Stromal cell of bone marrow (primary cell): ENCODE data around the gene ORAI2.

Experiments used
- DNase-seq: peaks from one replicate; pipeline ENCODE4 v3.0.0-alpha.2; 2012; ENCODE audit warnings: low read depth

Gene ORAI2

GRCh38 chr7:102415685-102416225 is 17.6 kb upstream of the ORAI2 start:
- no peak for DNase-seq

- no peak for DNase-seq
Measured at GRCh38 chr7:102416406-102416805, 17.0 kb upstream of the ORAI2 start.

GRCh38 chr7:102417105-102417504 is 16.3 kb upstream of the ORAI2 start:
- no peak for DNase-seq

GRCh38 chr7:102418592-102418991 is 14.8 kb upstream of the ORAI2 start:
- no peak for DNase-seq

GRCh38 chr7:102421706-102422240 is 11.6 kb upstream of the ORAI2 start:
- DNase-seq = no peak

GRCh38 chr7:102424129-102424551 is 9.2 kb upstream of the ORAI2 start:
- no peak for DNase-seq

GRCh38 chr7:102424787-102425218 is 8.6 kb upstream of the ORAI2 start:
- DNase-seq = no peak

GRCh38 chr7:102425639-102426267 is 7.6 kb upstream of the ORAI2 start:
- no peak for DNase-seq

GRCh38 chr7:102426268-102427018 is 6.9 kb upstream of the ORAI2 start:
- DNase-seq = no peak

- no peak for DNase-seq
Measured at GRCh38 chr7:102427019-102427405, 6.4 kb upstream of the ORAI2 start.

GRCh38 chr7:102429141-102429899 is 4.1 kb upstream of the ORAI2 start:
- DNase-seq = no peak

GRCh38 chr7:102431617-102432298 is 1.6 kb upstream of the ORAI2 start:
- no peak for DNase-seq

GRCh38 chr7:102432442-102433218 is 745 bp upstream of the ORAI2 start:
- DNase-seq = no peak

- DNase-seq = no peak
Measured at GRCh38 chr7:102434039-102434486, 688 bp downstream of the ORAI2 start.

- no peak for DNase-seq
Measured at GRCh38 chr7:102436118-102436517, 2.7 kb downstream of the ORAI2 start.

GRCh38 chr7:102439963-102440795 is 6.8 kb downstream of the ORAI2 start:
- DNase-seq = peak; percentile 36

- no peak for DNase-seq
Measured at GRCh38 chr7:102444961-102445673, 11.7 kb downstream of the ORAI2 start.

GRCh38 chr7:102445674-102446071 is 12.3 kb downstream of the ORAI2 start:
- no peak for DNase-seq
